Astrocyte (in vitro differentiated cells and primary cell): Measurements from ENCODE around the gene CYTH4. TPM values are rescaled to one million over a fixed set of nuclear protein-coding genes. Genes with fewer than 3 reads are reported as not detected.
A peak's percentile ranks its signal among the peaks of the same experiment; 100 is the strongest.

Source experiments
- DNase-seq: peaks from one replicate; pipeline ENCODE4 v3.0.0-alpha.2; 2010; ENCODE audit warnings: low read depth
- FAIRE-seq: peaks from 2 replicates; lab custom pipeline; 2011; peaks lifted over from hg19 to GRCh38; lab: Jason Lieb, UNC
- H2AFZ ChIP-seq: 2 replicates; pipeline ENCODE4 v1.6.0; 2012; ENCODE audit warnings: low read depth, low read length, inconsistent platforms
- H3K27ac ChIP-seq: 2 replicates; pipeline ENCODE4 v1.5.1; 2011; ENCODE audit warnings: low read depth, low read length, inconsistent platforms
- H3K27me3 ChIP-seq: 2 replicates; pipeline ENCODE4 v1.6.0; 2011; ENCODE audit warnings: low read length, inconsistent platforms; ENCODE audit not compliant: insufficient read depth
- H3K36me3 ChIP-seq: 2 replicates; pipeline ENCODE4 v1.5.1; 2011; ENCODE audit warnings: low read length, inconsistent platforms; ENCODE audit not compliant: insufficient read depth
- H3K4me1 ChIP-seq: 2 replicates; pipeline ENCODE4 v1.5.1; 2011; ENCODE audit warnings: low read length, inconsistent platforms; ENCODE audit not compliant: insufficient read depth
- H3K4me2 ChIP-seq: 2 replicates; pipeline ENCODE4 v1.6.0; 2012; ENCODE audit warnings: low read length, inconsistent platforms
- H3K4me3 ChIP-seq: 2 replicates; pipeline ENCODE4 v1.5.1; 2011; ENCODE audit warnings: low read depth, mild to moderate bottlenecking, low read length, inconsistent platforms; ENCODE audit not compliant: insufficient read depth
- H3K79me2 ChIP-seq: 2 replicates; pipeline ENCODE4 v1.6.0; 2012; ENCODE audit warnings: mild to moderate bottlenecking, low read length, inconsistent platforms; ENCODE audit not compliant: insufficient read depth
- H3K9ac ChIP-seq: 2 replicates; pipeline ENCODE4 v1.6.0; 2012; ENCODE audit warnings: mild to moderate bottlenecking, low read length, inconsistent platforms
- H3K9me3 ChIP-seq: 2 replicates; pipeline ENCODE4 v1.5.1; 2012; ENCODE audit warnings: low read depth, mild to moderate bottlenecking, low read length, inconsistent platforms; ENCODE audit not compliant: insufficient read depth
- H4K20me1 ChIP-seq: 2 replicates; pipeline ENCODE4 v1.6.0; 2012; ENCODE audit warnings: low read length, inconsistent platforms; ENCODE audit not compliant: insufficient read depth
- H3K27ac Mint-ChIP-seq: one replicate; pipeline ENCODE4 v1.8.0; 2021; ENCODE audit warnings: mild to moderate bottlenecking, mixed read lengths; ENCODE audit not compliant: unreplicated experiment
- H3K27me3 Mint-ChIP-seq: one replicate; pipeline ENCODE4 v1.8.0; 2021; ENCODE audit warnings: low read depth, mixed read lengths; ENCODE audit not compliant: unreplicated experiment
- H3K36me3 Mint-ChIP-seq: one replicate; pipeline ENCODE4 v1.8.0; 2021; ENCODE audit warnings: low read depth, mixed read lengths; ENCODE audit not compliant: unreplicated experiment
- H3K4me1 Mint-ChIP-seq: one replicate; pipeline ENCODE4 v1.8.0; 2021; ENCODE audit warnings: low read depth, mixed read lengths; ENCODE audit not compliant: unreplicated experiment
- H3K4me3 Mint-ChIP-seq: one replicate; pipeline ENCODE4 v1.8.0; 2021; ENCODE audit warnings: mild to moderate bottlenecking, moderate library complexity, mixed read lengths; ENCODE audit not compliant: unreplicated experiment
- H3K9me3 Mint-ChIP-seq: one replicate; pipeline ENCODE4 v1.8.0; 2021; ENCODE audit warnings: mild to moderate bottlenecking, mixed read lengths; ENCODE audit not compliant: unreplicated experiment
- CTCF ChIP-seq: IDR thresholded peaks from 2 replicates; pipeline ENCODE4 v1.5.1; 2011; ENCODE audit warnings: low read depth, mild to moderate bottlenecking, inconsistent platforms, low read length, moderate library complexity; ENCODE audit not compliant: insufficient read depth
- EZH2 ChIP-seq: IDR thresholded peaks from 2 replicates; pipeline ENCODE4 v1.6.1; 2012; ENCODE audit warnings: mild to moderate bottlenecking, low read length, inconsistent platforms; ENCODE audit not compliant: insufficient read depth
- total RNA-seq: library from RNA; stranded (reverse); gene quantifications from 2 replicates; pipeline ENCODE4 v1.2.1, GENCODE V29; 2021

CYTH4 gene
- total RNA-seq, 1 donor from 2014 or later, result not detected

- H3K4me3 ChIP-seq, result no peak overlapping the region
- FAIRE-seq (no peak), DNase-seq (peak; percentile 65)
- peak overlapping the region; percentile 64 for H2AFZ ChIP-seq
- no peak overlapping the region for H3K9ac ChIP-seq
- no peak overlapping the region for H3K27ac ChIP-seq
- TF ChIP-seq CTCF, result no peak
- no peak for TF ChIP-seq EZH2
- H3K36me3 Mint-ChIP-seq, result no peaks in the 10 kb centered on the region
- no peaks in the 10 kb centered on the region for H3K36me3 ChIP-seq
- H4K20me1 ChIP-seq, result no peaks in the 10 kb centered on the region
- peaks cover 21% of the 10 kb centered on the region for H3K27me3 Mint-ChIP-seq
- H3K4me1 Mint-ChIP-seq, result peaks cover 13% of the 10 kb centered on the region
- H3K79me2 ChIP-seq, result no peaks in the 10 kb centered on the region
- no peak overlapping the region for H3K4me3 Mint-ChIP-seq
- peaks cover 2% of the 10 kb centered on the region for H3K27me3 ChIP-seq
- peaks cover 17% of the 10 kb centered on the region for H3K4me1 ChIP-seq
- H3K9me3 Mint-ChIP-seq, result no peaks in the 10 kb centered on the region
- no peaks in the 10 kb centered on the region for H3K9me3 ChIP-seq
- peak overlapping the region; percentile 50 for H3K4me2 ChIP-seq
- peak overlapping the region; percentile 53 for H3K27ac Mint-ChIP-seq
Measured at GRCh38 chr22:37237371-37238268, 44.7 kb upstream of the CYTH4 start.

GRCh38 chr22:37239336-37240239, 42.7 kb upstream of the CYTH4 start:
- DNase-seq (no peak), FAIRE-seq (no peak)
- Mint-ChIP-seq H3K36me3 (no peaks in the 10 kb centered on the region), H3K4me3 (no peak overlapping the region), H3K27ac (peak overlapping the region; percentile 38), H3K4me1 (peaks cover 13% of the 10 kb centered on the region), H3K27me3 (peaks cover 16% of the 10 kb centered on the region), H3K9me3 (no peaks in the 10 kb centered on the region)
- peaks cover 32% of the 10 kb centered on the region for H3K4me1 ChIP-seq
- no peaks in the 10 kb centered on the region for H4K20me1 ChIP-seq
- H3K27ac ChIP-seq, result no peak overlapping the region
- no peaks in the 10 kb centered on the region for H3K79me2 ChIP-seq
- no peak for TF ChIP-seq EZH2
- no peak for TF ChIP-seq CTCF
- no peaks in the 10 kb centered on the region for H3K9me3 ChIP-seq
- H2AFZ ChIP-seq, result no peak overlapping the region
- no peak overlapping the region for H3K4me2 ChIP-seq
- H3K27me3 ChIP-seq, result no peaks in the 10 kb centered on the region
- H3K9ac ChIP-seq, result no peak overlapping the region
- H3K4me3 ChIP-seq, result no peak overlapping the region
- H3K36me3 ChIP-seq, result no peaks in the 10 kb centered on the region
